SK-N-MC (cell line): ENCODE data around the gene WNT5A.

Source experiments
- DNase-seq: peaks from one replicate; pipeline ENCODE4 v3.0.0-alpha.2; 2011; ENCODE audit warnings: low read depth, low spot score
- H3K27ac ChIP-seq: fragments of 200-600 bp; sonication (generic); 2 replicates; pipeline ENCODE4 v1.5.1; 2016; ENCODE audit warnings: mixed run types
- H3K36me3 ChIP-seq: fragments of 200-600 bp; sonication (generic); 2 replicates; pipeline ENCODE4 v1.6.1; 2017; ENCODE audit warnings: antibody characterized with exemption, low read length, mixed read lengths; ENCODE audit not compliant: insufficient read depth
- H3K4me3 ChIP-seq: fragments of 200-600 bp; sonication (generic); 2 replicates; pipeline ENCODE4 v1.5.1; 2016
- H3K9ac ChIP-seq: fragments of 200-600 bp; sonication (generic); 2 replicates; pipeline ENCODE4 v1.8.0; 2017; ENCODE audit warnings: mixed run types, mixed read lengths; ENCODE audit not compliant: insufficient read length
- H3K9me3 ChIP-seq: fragments of 200-600 bp; sonication (generic); 2 replicates; pipeline ENCODE4 v1.6.1; 2017; ENCODE audit warnings: low read depth, mild to moderate bottlenecking, antibody characterized with exemption, low read length, moderate library complexity, mixed read lengths
- EZH2 ChIP-seq: fragments of 200-600 bp; sonication (generic); IDR thresholded peaks from one replicate; pipeline ENCODE4 v1.6.1; 2017; ENCODE audit warnings: antibody characterized with exemption
- FOXP2 ChIP-seq: optimal IDR thresholded peaks from 2 replicates; pipeline ENCODE3; 2011; ENCODE audit warnings: mild to moderate bottlenecking, moderate library complexity; ENCODE audit not compliant: insufficient read depth; ENCODE audit errors: extremely low read length, control extremely low read depth
- POLR2AphosphoS5 ChIP-seq: IDR thresholded peaks from 2 replicates; pipeline ENCODE4 v1.6.1; 2012; ENCODE audit warnings: mild to moderate bottlenecking, low read depth, low read length, borderline replicate concordance

Gene WNT5A

GRCh38 chr3:55453886-55454496, 33.1 kb downstream of the WNT5A start:
- no peaks in the 10 kb centered on the region for H3K36me3 ChIP-seq
- no peaks in the 10 kb centered on the region for H3K9me3 ChIP-seq
- H3K9ac ChIP-seq, result no peak overlapping the region
- H3K4me3 ChIP-seq, result no peak overlapping the region
- DNase-seq, result no peak
- no peak overlapping the region for H3K27ac ChIP-seq
- TF ChIP-seq FOXP2, result no peak
- no peak for TF ChIP-seq EZH2
- TF ChIP-seq POLR2AphosphoS5, result no peak

- no peak overlapping the region for H3K27ac ChIP-seq
- H3K36me3 ChIP-seq, result no peaks in the 10 kb centered on the region
- H3K9ac ChIP-seq, result no peak overlapping the region
- H3K9me3 ChIP-seq, result no peaks in the 10 kb centered on the region
- H3K4me3 ChIP-seq, result no peak overlapping the region
- DNase-seq, result no peak
- no peak for TF ChIP-seq POLR2AphosphoS5
- no peak for TF ChIP-seq EZH2
- no peak for TF ChIP-seq FOXP2
These were observed 34.2 kb downstream of the WNT5A start for GRCh38 chr3:55452886-55453285.

GRCh38 chr3:55449527-55449926, 37.6 kb downstream of the WNT5A start:
- no peaks in the 10 kb centered on the region for H3K36me3 ChIP-seq
- no peaks in the 10 kb centered on the region for H3K9me3 ChIP-seq
- TF ChIP-seq FOXP2, result no peak
- no peak for TF ChIP-seq POLR2AphosphoS5
- TF ChIP-seq EZH2, result no peak
- DNase-seq, result no peak
- no peak overlapping the region for H3K27ac ChIP-seq
- H3K4me3 ChIP-seq, result no peak overlapping the region
- H3K9ac ChIP-seq, result no peak overlapping the region

GRCh38 chr3:55446850-55447249, 40.3 kb downstream of the WNT5A start:
- TF ChIP-seq POLR2AphosphoS5 (no peak), EZH2 (no peak), FOXP2 (no peak)
- Histone ChIP-seq H3K9ac (no peak overlapping the region), H3K36me3 (no peaks in the 10 kb centered on the region), H3K27ac (no peak overlapping the region), H3K4me3 (no peak overlapping the region), H3K9me3 (no peaks in the 10 kb centered on the region)
- no peak for DNase-seq

GRCh38 chr3:55445551-55445950, 41.6 kb downstream of the WNT5A start:
- Histone ChIP-seq H3K27ac (no peak overlapping the region), H3K9ac (no peak overlapping the region), H3K36me3 (no peaks in the 10 kb centered on the region), H3K9me3 (no peaks in the 10 kb centered on the region), H3K4me3 (no peak overlapping the region)
- no peak for TF ChIP-seq EZH2
- TF ChIP-seq FOXP2, result no peak
- no peak for TF ChIP-seq POLR2AphosphoS5
- DNase-seq, result no peak

GRCh38 chr3:55443346-55443745, 43.8 kb downstream of the WNT5A start:
- Histone ChIP-seq H3K4me3 (no peak overlapping the region), H3K36me3 (no peaks in the 10 kb centered on the region), H3K9ac (no peak overlapping the region), H3K27ac (no peak overlapping the region), H3K9me3 (no peaks in the 10 kb centered on the region)
- TF ChIP-seq EZH2, result no peak
- TF ChIP-seq POLR2AphosphoS5, result no peak
- TF ChIP-seq FOXP2, result no peak
- no peak for DNase-seq

GRCh38 chr3:55442861-55443260, 44.2 kb downstream of the WNT5A start:
- H3K4me3 ChIP-seq, result no peak overlapping the region
- no peak for DNase-seq
- H3K9me3 ChIP-seq, result no peaks in the 10 kb centered on the region
- H3K36me3 ChIP-seq, result no peaks in the 10 kb centered on the region
- no peak for TF ChIP-seq FOXP2
- TF ChIP-seq POLR2AphosphoS5, result no peak
- no peak for TF ChIP-seq EZH2
- no peak overlapping the region for H3K27ac ChIP-seq
- no peak overlapping the region for H3K9ac ChIP-seq

GRCh38 chr3:55441499-55441898, 45.6 kb downstream of the WNT5A start:
- no peaks in the 10 kb centered on the region for H3K36me3 ChIP-seq
- no peak overlapping the region for H3K9ac ChIP-seq
- TF ChIP-seq FOXP2 (no peak), EZH2 (no peak), POLR2AphosphoS5 (no peak)
- no peaks in the 10 kb centered on the region for H3K9me3 ChIP-seq
- no peak overlapping the region for H3K27ac ChIP-seq
- no peak overlapping the region for H3K4me3 ChIP-seq
- no peak for DNase-seq
